GM13977 (cell line): ENCODE results near the gene CTBP2.
"Not testable (repeated sequence)": the region's sequence is repeated elsewhere in the genome, so short reads cannot be mapped to it uniquely, and the experiment has no call there.

Source experiments
- DNase-seq: peaks from one replicate; pipeline ENCODE4 v3.0.0; 2012; ENCODE audit warnings: low spot score
- CTCF ChIP-seq: IDR thresholded peaks from 2 replicates; pipeline ENCODE4 v1.5.1; 2012; ENCODE audit warnings: mild to moderate bottlenecking, control low read depth; ENCODE audit not compliant: insufficient read depth; ENCODE audit errors: extremely low read depth, missing control alignments
- in situ Hi-C: fragments of 300-500 bp; cut with MboI; formaldehyde crosslinking; loops from one replicate; pipeline ENCODE4 v1.12.0; 2022; ENCODE audit warnings: low sequenced_read_pairs, low pct_unique_long_range_greater_than_20kb, mixed read lengths, inconsistent platforms; ENCODE audit not compliant: unreplicated experiment

The CTBP2 gene

GRCh38 chr10:125061557-125062226 is 98.7 kb downstream of the CTBP2 start:
- TF ChIP-seq CTCF = no peak
- peak; percentile 55 for DNase-seq
- in situ Hi-C loops = no loop called here

- in situ Hi-C loops = no loop called here
- no peak for DNase-seq
- peak; percentile 63 for TF ChIP-seq CTCF
Measured at GRCh38 chr10:125060826-125061556, 99.4 kb downstream of the CTBP2 start.

- DNase-seq = no peak
- in situ Hi-C loops = no loop called here
- TF ChIP-seq CTCF = no peak
Measured at GRCh38 chr10:125060482-125060825, 99.9 kb downstream of the CTBP2 start.

- DNase-seq = no peak
- no peak for TF ChIP-seq CTCF
- in situ Hi-C loops = no loop called here
Measured at GRCh38 chr10:125060026-125060425, 100.3 kb downstream of the CTBP2 start.

GRCh38 chr10:125059348-125059747 is 101.0 kb downstream of the CTBP2 start:
- DNase-seq, in situ Hi-C loops: not testable (repeated sequence)

- in situ Hi-C loops = no loop called here
- peak; percentile 56 for DNase-seq
- TF ChIP-seq CTCF = no peak
Measured at GRCh38 chr10:125057158-125058001, 103.0 kb downstream of the CTBP2 start.
